AG10803 (cell line): ENCODE measurements around the gene USF3.

Experiments used
- DNase-seq: peaks from one replicate; pipeline ENCODE4 v3.0.0; 2010; ENCODE audit warnings: low read depth
- H3K4me3 ChIP-seq: 2 replicates; pipeline ENCODE4 v1.5.1; 2011; ENCODE audit warnings: mild to moderate bottlenecking, low read length, control low read depth
- CTCF ChIP-seq: conservative IDR thresholded peaks from 2 replicates; pipeline ENCODE4 v1.5.1; 2011; ENCODE audit warnings: mild to moderate bottlenecking, low read length, control low read depth, inconsistent platforms

Gene USF3, protein sequence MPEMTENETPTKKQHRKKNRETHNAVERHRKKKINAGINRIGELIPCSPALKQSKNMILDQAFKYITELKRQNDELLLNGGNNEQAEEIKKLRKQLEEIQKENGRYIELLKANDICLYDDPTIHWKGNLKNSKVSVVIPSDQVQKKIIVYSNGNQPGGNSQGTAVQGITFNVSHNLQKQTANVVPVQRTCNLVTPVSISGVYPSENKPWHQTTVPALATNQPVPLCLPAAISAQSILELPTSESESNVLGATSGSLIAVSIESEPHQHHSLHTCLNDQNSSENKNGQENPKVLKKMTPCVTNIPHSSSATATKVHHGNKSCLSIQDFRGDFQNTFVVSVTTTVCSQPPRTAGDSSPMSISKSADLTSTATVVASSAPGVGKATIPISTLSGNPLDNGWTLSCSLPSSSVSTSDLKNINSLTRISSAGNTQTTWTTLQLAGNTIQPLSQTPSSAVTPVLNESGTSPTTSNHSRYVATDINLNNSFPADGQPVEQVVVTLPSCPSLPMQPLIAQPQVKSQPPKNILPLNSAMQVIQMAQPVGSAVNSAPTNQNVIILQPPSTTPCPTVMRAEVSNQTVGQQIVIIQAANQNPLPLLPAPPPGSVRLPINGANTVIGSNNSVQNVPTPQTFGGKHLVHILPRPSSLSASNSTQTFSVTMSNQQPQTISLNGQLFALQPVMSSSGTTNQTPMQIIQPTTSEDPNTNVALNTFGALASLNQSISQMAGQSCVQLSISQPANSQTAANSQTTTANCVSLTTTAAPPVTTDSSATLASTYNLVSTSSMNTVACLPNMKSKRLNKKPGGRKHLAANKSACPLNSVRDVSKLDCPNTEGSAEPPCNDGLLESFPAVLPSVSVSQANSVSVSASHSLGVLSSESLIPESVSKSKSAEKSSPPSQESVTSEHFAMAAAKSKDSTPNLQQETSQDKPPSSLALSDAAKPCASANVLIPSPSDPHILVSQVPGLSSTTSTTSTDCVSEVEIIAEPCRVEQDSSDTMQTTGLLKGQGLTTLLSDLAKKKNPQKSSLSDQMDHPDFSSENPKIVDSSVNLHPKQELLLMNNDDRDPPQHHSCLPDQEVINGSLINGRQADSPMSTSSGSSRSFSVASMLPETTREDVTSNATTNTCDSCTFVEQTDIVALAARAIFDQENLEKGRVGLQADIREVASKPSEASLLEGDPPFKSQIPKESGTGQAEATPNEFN (N-terminal part only)

DNA sequence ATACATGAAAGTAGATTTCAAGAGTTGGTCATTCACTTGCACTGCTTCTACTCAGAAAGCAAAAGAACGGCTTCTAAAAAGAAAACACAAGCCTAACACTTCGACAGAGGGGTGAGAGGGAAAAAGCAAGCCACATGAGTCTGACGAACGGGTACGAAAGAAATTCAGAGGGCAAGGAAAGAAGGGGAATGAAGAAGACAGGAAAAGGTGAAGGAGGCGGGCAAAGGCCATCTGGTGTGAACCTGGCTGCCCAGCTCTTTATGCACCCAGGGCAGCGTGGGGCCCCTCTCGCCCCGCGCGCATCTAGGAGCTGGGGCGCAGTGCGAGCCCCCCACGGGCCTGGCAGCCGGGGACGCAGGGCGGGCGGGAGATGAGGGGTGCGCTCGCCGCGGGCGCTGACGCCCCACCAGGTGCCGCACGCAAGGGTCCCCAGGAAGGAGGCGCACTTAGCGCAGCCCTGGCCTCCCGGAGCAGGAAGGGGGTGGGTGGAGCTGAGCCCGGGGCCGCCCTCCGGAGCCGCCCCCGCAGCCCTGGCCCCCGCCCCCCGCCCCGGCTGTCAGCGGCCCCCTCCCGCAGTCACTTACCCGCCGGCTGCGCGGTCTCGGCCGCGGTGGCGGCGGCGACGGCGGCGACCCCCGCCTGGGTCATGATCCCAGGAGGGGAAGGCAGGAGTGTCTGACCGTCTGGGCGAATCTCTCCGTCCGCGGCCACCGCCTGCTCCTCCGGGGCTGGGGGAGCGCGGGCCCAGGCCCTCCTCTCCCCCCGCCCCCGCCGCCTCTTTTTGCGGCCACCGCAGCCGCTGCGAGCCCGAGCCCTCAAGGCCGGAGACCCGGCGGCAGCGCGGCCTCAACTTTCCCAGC lies at the start of gene USF3:
USF3 (minus strand) TSS at position 857 of the 860 bp plus-strand sequence. CDS start 21,764 bp downstream, outside the sequence.
- H3K4me3 ChIP-seq = peak within 1 kb of the TSS; percentile 87
- DNase-seq = peak; percentile 43
- TF ChIP-seq CTCF = no peak

GRCh38 chr3:113745756-113746547 lies 49.5 kb upstream of the USF3 start, which contains the start of gene NAA50:
NAA50 (minus strand) TSS chr3:113746249; CDS start chr3:113745949, 300 bp downstream.
- H3K4me3 ChIP-seq = peak within 1 kb of the TSS; percentile 84
- DNase-seq = peak; percentile 95
- peak; percentile 32 for TF ChIP-seq CTCF

GRCh38 chr3:113744941-113745755 lies 48.7 kb upstream of the USF3 start:
- peak overlapping the region; percentile 84 for H3K4me3 ChIP-seq
- DNase-seq = peak; percentile 91
- TF ChIP-seq CTCF = peak; percentile 80

DNA sequence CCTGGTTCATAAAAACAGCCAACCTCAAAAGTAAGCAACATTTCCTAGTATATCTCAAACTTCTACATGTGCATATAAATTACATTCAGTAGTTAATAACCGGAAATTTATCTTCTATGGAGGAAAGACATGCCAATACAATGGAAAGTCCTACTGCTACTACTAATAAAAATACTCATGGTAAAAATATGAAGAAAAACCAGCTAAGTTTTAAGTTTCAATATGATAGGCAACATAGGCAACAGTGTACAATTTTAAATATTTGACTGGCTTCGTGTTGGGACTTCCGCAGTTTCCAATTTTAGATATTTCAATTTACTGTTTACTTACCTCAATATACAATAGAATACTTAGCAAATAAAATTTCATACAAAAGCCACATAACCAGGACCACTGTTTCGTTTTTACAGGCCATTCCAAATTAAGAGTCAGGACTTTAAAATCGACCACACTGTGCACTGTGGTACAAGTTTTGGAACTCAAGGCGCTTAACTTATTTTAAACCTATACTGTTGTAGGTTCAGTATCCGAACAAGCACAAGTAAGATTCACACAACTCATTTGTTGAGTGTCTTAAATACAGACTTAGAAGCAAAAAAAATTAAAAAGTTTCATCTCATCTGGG lies 46.7 kb upstream of the USF3 start:
- no peak for TF ChIP-seq CTCF
- peak overlapping the region; percentile 6; the same call in 1 of the 2 replicates for H3K4me3 ChIP-seq
- DNase-seq = no peak

DNA sequence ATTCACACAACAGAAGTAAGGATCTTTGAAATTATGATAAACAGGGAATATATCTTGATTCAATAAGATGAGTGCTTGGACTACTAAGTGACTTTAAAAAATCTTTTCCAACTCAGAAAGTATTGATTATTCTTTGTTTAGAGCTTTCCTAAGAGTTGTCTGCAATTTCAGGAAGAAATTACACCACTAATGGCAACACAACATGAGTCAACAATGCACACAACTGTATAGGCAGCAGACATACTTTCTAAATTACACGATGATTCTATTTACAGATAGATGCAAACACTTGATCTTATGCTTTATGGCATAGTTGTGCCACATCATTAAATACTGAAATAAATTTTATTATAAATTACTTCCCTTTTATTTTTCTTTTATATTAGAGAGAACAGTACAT lies 45.2 kb upstream of the USF3 start:
- no peak for DNase-seq
- no peak for TF ChIP-seq CTCF
- H3K4me3 ChIP-seq = no peak overlapping the region
